WTC11 (cell line): ENCODE measurements around the gene TOB1. TPM values are rescaled to one million over a fixed set of nuclear protein-coding genes. Genes with fewer than 3 reads are reported as not detected.

Source experiments
- ATAC-seq: fragments of 200-7000 bp; cut with Tn5 transposase; 2 replicates; pipeline ENCODE4 v1.10.0; 2021; ENCODE audit warnings: mild to moderate bottlenecking, moderate library complexity
- CTCF ChIA-PET: fragments of 300-600 bp; sonication (Branson Sonifier 250); formaldehyde crosslinking; loops from one replicate; lab custom pipeline; 2021; ENCODE audit warnings: antibody characterized with exemption; lab: Charles Lee
- POLR2A ChIA-PET: fragments of 350-600 bp; sonication (Branson Sonifier 250); formaldehyde crosslinking; loops from one replicate; lab custom pipeline; 2021; ENCODE audit warnings: antibody characterized with exemption; lab: Charles Lee
- DNase-seq: peaks from one replicate; pipeline ENCODE4 v3.0.0; 2021; ENCODE audit warnings: low spot score
- H3K27ac Mint-ChIP-seq: 2 replicates; pipeline ENCODE4 v1.8.0; 2021; ENCODE audit warnings: mixed read lengths
- H3K27me3 Mint-ChIP-seq: 2 replicates; pipeline ENCODE4 v1.8.0; 2021; ENCODE audit warnings: low read depth, mild to moderate bottlenecking, moderate library complexity, mixed read lengths
- H3K36me3 Mint-ChIP-seq: 2 replicates; pipeline ENCODE4 v1.8.0; 2021; ENCODE audit warnings: mixed read lengths
- H3K4me1 Mint-ChIP-seq: 2 replicates; pipeline ENCODE4 v1.8.0; 2022; ENCODE audit warnings: mixed read lengths
- H3K4me3 Mint-ChIP-seq: 2 replicates; pipeline ENCODE4 v1.8.0; 2021; ENCODE audit warnings: mild to moderate bottlenecking, moderate library complexity, mixed read lengths
- H3K9me3 Mint-ChIP-seq: 2 replicates; pipeline ENCODE4 v1.8.0; 2021; ENCODE audit warnings: mixed read lengths
- AFF4 ChIP-seq: sonication (generic); formaldehyde crosslinking; IDR thresholded peaks from 2 replicates; pipeline ENCODE4 v1.8.1; 2023; ENCODE audit warnings: mild to moderate bottlenecking, missing genetic modification reagents, borderline replicate concordance
- ATF1 ChIP-seq: sonication (generic); formaldehyde crosslinking; IDR thresholded peaks from 2 replicates; pipeline ENCODE4 v1.8.1; 2023; ENCODE audit warnings: mild to moderate bottlenecking, moderate library complexity, missing genetic modification reagents
- EMX1 ChIP-seq: fragments of 250-450 bp; sonication (Bioruptor Pico); IDR thresholded peaks from 2 replicates; pipeline ENCODE4 v1.8.0; 2021; ENCODE audit warnings: mild to moderate bottlenecking
- ERG ChIP-seq: fragments of 250-450 bp; sonication (Bioruptor Pico); IDR thresholded peaks from 2 replicates; pipeline ENCODE4 v1.8.0; 2021; ENCODE audit warnings: mild to moderate bottlenecking
- ESRRA ChIP-seq: sonication (generic); formaldehyde crosslinking; IDR thresholded peaks from 2 replicates; pipeline ENCODE4 v1.8.1; 2022; ENCODE audit warnings: mild to moderate bottlenecking, missing genetic modification reagents, borderline replicate concordance
- GTF2I ChIP-seq: fragments of 250-450 bp; sonication (Bioruptor Pico); conservative IDR thresholded peaks from 2 replicates; pipeline ENCODE4 v1.4.0; 2021; ENCODE audit warnings: mild to moderate bottlenecking
- KAT7 ChIP-seq: sonication (generic); formaldehyde crosslinking; IDR thresholded peaks from 2 replicates; pipeline ENCODE4 v1.8.1; 2023; ENCODE audit warnings: missing genetic modification reagents, mild to moderate bottlenecking, borderline replicate concordance
- MYBL2 ChIP-seq: sonication (generic); formaldehyde crosslinking; IDR thresholded peaks from 2 replicates; pipeline ENCODE4 v1.8.1; 2023; ENCODE audit warnings: mild to moderate bottlenecking, moderate library complexity, missing genetic modification reagents
- NR3C1 ChIP-seq: sonication (generic); formaldehyde crosslinking; conservative IDR thresholded peaks from 2 replicates; pipeline ENCODE4 v1.8.1; 2023; ENCODE audit warnings: low read depth, mild to moderate bottlenecking, missing genetic modification reagents
- TCF7 ChIP-seq: sonication (generic); formaldehyde crosslinking; IDR thresholded peaks from 2 replicates; pipeline ENCODE4 v1.8.0; 2022; ENCODE audit warnings: mild to moderate bottlenecking, low read depth, missing genetic modification reagents, moderate library complexity
- TEAD4 ChIP-seq: sonication (generic); formaldehyde crosslinking; IDR thresholded peaks from 2 replicates; pipeline ENCODE4 v1.8.0; 2022; ENCODE audit warnings: mild to moderate bottlenecking, missing genetic modification reagents
- TP53 ChIP-seq: sonication (generic); formaldehyde crosslinking; IDR thresholded peaks from 2 replicates; pipeline ENCODE4 v1.8.1; 2023; ENCODE audit warnings: mild to moderate bottlenecking, missing genetic modification reagents
- ZBTB43 ChIP-seq: sonication (generic); formaldehyde crosslinking; IDR thresholded peaks from 2 replicates; pipeline ENCODE4 v1.8.1; 2023; ENCODE audit warnings: mild to moderate bottlenecking, missing genetic modification reagents
- ZMAT4 ChIP-seq: fragments of 250-450 bp; sonication (Bioruptor Pico); IDR thresholded peaks from 2 replicates; pipeline ENCODE4 v1.9.0; 2021; ENCODE audit warnings: mild to moderate bottlenecking
- ZNF317 ChIP-seq: sonication (generic); formaldehyde crosslinking; IDR thresholded peaks from 2 replicates; pipeline ENCODE4 v1.8.1; 2023; ENCODE audit warnings: low read depth, mild to moderate bottlenecking, moderate library complexity, missing genetic modification reagents, borderline replicate concordance
- total RNA-seq: library from RNA; stranded (reverse); gene quantifications from 3 replicates; pipeline ENCODE4 v1.2.3, GENCODE V29; 2021
- TF ChIP-seq, protein P1 (sequence below): sonication (generic); formaldehyde crosslinking; IDR thresholded peaks from 2 replicates; pipeline ENCODE4 v1.8.0; 2022; ENCODE audit warnings: mild to moderate bottlenecking, missing genetic modification reagents
- TF ChIP-seq, protein P2 (sequence below): sonication (generic); formaldehyde crosslinking; IDR thresholded peaks from 2 replicates; pipeline ENCODE4 v1.8.1; 2023; ENCODE audit warnings: mild to moderate bottlenecking, missing genetic modification reagents
- TF ChIP-seq, protein P3 (sequence below): sonication (generic); formaldehyde crosslinking; IDR thresholded peaks from 2 replicates; pipeline ENCODE4 v1.8.1; 2022; ENCODE audit warnings: mild to moderate bottlenecking, moderate library complexity, missing genetic modification reagents
- TF ChIP-seq, protein P4 (sequence below): sonication (generic); formaldehyde crosslinking; conservative IDR thresholded peaks from 2 replicates; pipeline ENCODE4 v1.8.1; 2023; ENCODE audit warnings: mild to moderate bottlenecking, low read depth, missing genetic modification reagents, moderate library complexity

TOB1 gene
- total RNA-seq, 1 experiment from 2014 or later: 36.0 TPM

- H3K4me1 Mint-ChIP-seq: peaks cover 9% of the 10 kb centered on the region
- DNase-seq: no peak
- no peaks in the 10 kb centered on the region for H3K27me3 Mint-ChIP-seq
- no peak for ATAC-seq
- H3K36me3 Mint-ChIP-seq: no peaks in the 10 kb centered on the region
- no peak overlapping the region for H3K4me3 Mint-ChIP-seq
- ChIA-PET POLR2A (interaction anchor here (0.5 to 1.8 kb wide), 2 partner anchors 60 to 201 kb away, joined by 4 to 6 read pairs; no protein-coding TSS in a partner anchor), CTCF (interaction anchor here (0.8 to 9.0 kb wide), 34 partner anchors 10 to 481 kb away, joined by 3 to 233 read pairs (median 4); partner anchors contain the start of genes ANKRD40CL, CACNA1G, NME1 and TOB1)
- no peaks in the 10 kb centered on the region for H3K9me3 Mint-ChIP-seq
- TF ChIP-seq ZBTB43 (CRISPR knock-in tag): no peak
- TF ChIP-seq TCF7 (CRISPR knock-in tag): no peak
- no peak for TF ChIP-seq ATF1
- no peak for TF ChIP-seq MYBL2 (CRISPR knock-in tag)
- TF ChIP-seq, protein P1, sequence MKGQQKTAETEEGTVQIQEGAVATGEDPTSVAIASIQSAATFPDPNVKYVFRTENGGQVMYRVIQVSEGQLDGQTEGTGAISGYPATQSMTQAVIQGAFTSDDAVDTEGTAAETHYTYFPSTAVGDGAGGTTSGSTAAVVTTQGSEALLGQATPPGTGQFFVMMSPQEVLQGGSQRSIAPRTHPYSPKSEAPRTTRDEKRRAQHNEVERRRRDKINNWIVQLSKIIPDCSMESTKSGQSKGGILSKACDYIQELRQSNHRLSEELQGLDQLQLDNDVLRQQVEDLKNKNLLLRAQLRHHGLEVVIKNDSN (CRISPR knock-in tag): no peak
- no peak for TF ChIP-seq ZMAT4 (CRISPR knock-in tag)
- TF ChIP-seq ESRRA: no peak
- no peak for TF ChIP-seq AFF4 (CRISPR knock-in tag)
- TF ChIP-seq TP53 (CRISPR knock-in tag): no peak
- TF ChIP-seq ZNF317 (CRISPR knock-in tag): no peak
- TF ChIP-seq, protein P2, sequence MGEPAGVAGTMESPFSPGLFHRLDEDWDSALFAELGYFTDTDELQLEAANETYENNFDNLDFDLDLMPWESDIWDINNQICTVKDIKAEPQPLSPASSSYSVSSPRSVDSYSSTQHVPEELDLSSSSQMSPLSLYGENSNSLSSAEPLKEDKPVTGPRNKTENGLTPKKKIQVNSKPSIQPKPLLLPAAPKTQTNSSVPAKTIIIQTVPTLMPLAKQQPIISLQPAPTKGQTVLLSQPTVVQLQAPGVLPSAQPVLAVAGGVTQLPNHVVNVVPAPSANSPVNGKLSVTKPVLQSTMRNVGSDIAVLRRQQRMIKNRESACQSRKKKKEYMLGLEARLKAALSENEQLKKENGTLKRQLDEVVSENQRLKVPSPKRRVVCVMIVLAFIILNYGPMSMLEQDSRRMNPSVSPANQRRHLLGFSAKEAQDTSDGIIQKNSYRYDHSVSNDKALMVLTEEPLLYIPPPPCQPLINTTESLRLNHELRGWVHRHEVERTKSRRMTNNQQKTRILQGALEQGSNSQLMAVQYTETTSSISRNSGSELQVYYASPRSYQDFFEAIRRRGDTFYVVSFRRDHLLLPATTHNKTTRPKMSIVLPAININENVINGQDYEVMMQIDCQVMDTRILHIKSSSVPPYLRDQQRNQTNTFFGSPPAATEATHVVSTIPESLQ (CRISPR knock-in tag): no peak
- TF ChIP-seq KAT7: no peak
- TF ChIP-seq TEAD4 (CRISPR knock-in tag): no peak
- TF ChIP-seq, protein P3, sequence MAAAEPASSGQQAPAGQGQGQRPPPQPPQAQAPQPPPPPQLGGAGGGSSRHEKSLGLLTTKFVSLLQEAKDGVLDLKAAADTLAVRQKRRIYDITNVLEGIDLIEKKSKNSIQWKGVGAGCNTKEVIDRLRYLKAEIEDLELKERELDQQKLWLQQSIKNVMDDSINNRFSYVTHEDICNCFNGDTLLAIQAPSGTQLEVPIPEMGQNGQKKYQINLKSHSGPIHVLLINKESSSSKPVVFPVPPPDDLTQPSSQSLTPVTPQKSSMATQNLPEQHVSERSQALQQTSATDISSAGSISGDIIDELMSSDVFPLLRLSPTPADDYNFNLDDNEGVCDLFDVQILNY (CRISPR knock-in tag): no peak
- no peak for TF ChIP-seq EMX1 (CRISPR knock-in tag)
- no peak for TF ChIP-seq ERG (CRISPR knock-in tag)
- no peak for TF ChIP-seq GTF2I
- TF ChIP-seq, protein P4, sequence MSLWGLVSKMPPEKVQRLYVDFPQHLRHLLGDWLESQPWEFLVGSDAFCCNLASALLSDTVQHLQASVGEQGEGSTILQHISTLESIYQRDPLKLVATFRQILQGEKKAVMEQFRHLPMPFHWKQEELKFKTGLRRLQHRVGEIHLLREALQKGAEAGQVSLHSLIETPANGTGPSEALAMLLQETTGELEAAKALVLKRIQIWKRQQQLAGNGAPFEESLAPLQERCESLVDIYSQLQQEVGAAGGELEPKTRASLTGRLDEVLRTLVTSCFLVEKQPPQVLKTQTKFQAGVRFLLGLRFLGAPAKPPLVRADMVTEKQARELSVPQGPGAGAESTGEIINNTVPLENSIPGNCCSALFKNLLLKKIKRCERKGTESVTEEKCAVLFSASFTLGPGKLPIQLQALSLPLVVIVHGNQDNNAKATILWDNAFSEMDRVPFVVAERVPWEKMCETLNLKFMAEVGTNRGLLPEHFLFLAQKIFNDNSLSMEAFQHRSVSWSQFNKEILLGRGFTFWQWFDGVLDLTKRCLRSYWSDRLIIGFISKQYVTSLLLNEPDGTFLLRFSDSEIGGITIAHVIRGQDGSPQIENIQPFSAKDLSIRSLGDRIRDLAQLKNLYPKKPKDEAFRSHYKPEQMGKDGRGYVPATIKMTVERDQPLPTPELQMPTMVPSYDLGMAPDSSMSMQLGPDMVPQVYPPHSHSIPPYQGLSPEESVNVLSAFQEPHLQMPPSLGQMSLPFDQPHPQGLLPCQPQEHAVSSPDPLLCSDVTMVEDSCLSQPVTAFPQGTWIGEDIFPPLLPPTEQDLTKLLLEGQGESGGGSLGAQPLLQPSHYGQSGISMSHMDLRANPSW: no peak
- no peak for TF ChIP-seq NR3C1 (CRISPR knock-in tag)
- no peak overlapping the region for H3K27ac Mint-ChIP-seq
These were observed 23.5 kb downstream of the TOB1 start for GRCh38 chr17:50842506-50843149.
